HepG2 (cell line): ENCODE data around the gene MT4. TPM values are rescaled to one million over a fixed set of nuclear protein-coding genes. Genes with fewer than 3 reads are reported as not detected.

Experiments
- ELF4 ChIP-seq: sonication (generic); formaldehyde crosslinking; IDR thresholded peaks from 2 replicates; pipeline ENCODE4 v1.5.0; 2020; ENCODE audit warnings: missing genetic modification reagents, mild to moderate bottlenecking, moderate library complexity, borderline replicate concordance
- FOXM1 ChIP-seq: sonication (generic); formaldehyde crosslinking; IDR thresholded peaks from 2 replicates; pipeline ENCODE4 v1.5.0; 2020; ENCODE audit warnings: missing genetic modification reagents
- KLF12 ChIP-seq: sonication (generic); formaldehyde crosslinking; IDR thresholded peaks from 2 replicates; pipeline ENCODE4 v1.4.0; 2020; ENCODE audit warnings: missing genetic modification reagents, borderline replicate concordance
- LCORL ChIP-seq, 2 experiments: fragments of 450-650 bp in 1 of 2; sonication (generic) in 1 of 2; formaldehyde crosslinking in 1 of 2; IDR thresholded peaks; 2 replicates each; pipeline versions ENCODE4 v1.5.0 to v1.6.1; 2017 to 2020; ENCODE audit warnings: antibody characterized with exemption in 1 of 2, missing genetic modification reagents in 1 of 2
- MTF1 ChIP-seq: sonication (generic); formaldehyde crosslinking; IDR thresholded peaks from 2 replicates; pipeline ENCODE4 v1.5.0; 2020; ENCODE audit warnings: missing genetic modification reagents
- REXO4 ChIP-seq: sonication (generic); formaldehyde crosslinking; IDR thresholded peaks from 2 replicates; pipeline ENCODE4 v1.8.0; 2022; ENCODE audit warnings: missing genetic modification reagents, mild to moderate bottlenecking, borderline replicate concordance
- RXRB ChIP-seq: IDR thresholded peaks from 2 replicates; pipeline ENCODE4 v1.6.1; 2016; ENCODE audit warnings: borderline replicate concordance, missing genetic modification reagents, missing compliant biosample characterization
- SKI ChIP-seq: fragments of 450-650 bp; IDR thresholded peaks from one replicate; pipeline ENCODE4 v1.6.1; 2018; ENCODE audit warnings: mild to moderate bottlenecking; ENCODE audit not compliant: partially characterized antibody
- SOX6 ChIP-seq, 2 experiments: fragments of 450-650 bp in 1 of 2; sonication (generic) in 1 of 2; formaldehyde crosslinking in 1 of 2; IDR thresholded peaks; 2 replicates each; pipeline versions ENCODE4 v1.4.0 to v1.6.1; 2017 to 2020; ENCODE audit warnings: antibody characterized with exemption in 1 of 2, mild to moderate bottlenecking in 1 of 2, missing genetic modification reagents in 1 of 2
- TOE1 ChIP-seq: sonication (generic); formaldehyde crosslinking; IDR thresholded peaks from 2 replicates; pipeline ENCODE4 v1.4.0; 2020; ENCODE audit warnings: mild to moderate bottlenecking, missing genetic modification reagents
- ZNF282 ChIP-seq: fragments of 450-650 bp; IDR thresholded peaks from 2 replicates; pipeline ENCODE4 v1.6.1; 2018; ENCODE audit not compliant: partially characterized antibody
- ZNF605 ChIP-seq: sonication (generic); formaldehyde crosslinking; IDR thresholded peaks from 2 replicates; pipeline ENCODE4 v1.8.0; 2022; ENCODE audit warnings: mild to moderate bottlenecking, missing genetic modification reagents
- ZNF790 ChIP-seq: sonication (generic); formaldehyde crosslinking; IDR thresholded peaks from 2 replicates; pipeline ENCODE4 v1.8.0; 2022; ENCODE audit warnings: missing genetic modification reagents, mild to moderate bottlenecking, borderline replicate concordance
- polyA plus RNA-seq, 8 experiments: library from polyadenylated mRNA; depleted of rRNA in 3 of 8; stranded (reverse) in 7 of 8; unstranded in 1 of 8; fragments of >200 nt; fragmentation: Illumina TruSeq in 4 of 8; extraction: Trizol in 4 of 8; gene quantifications; 2 replicates each; pipeline versions ENCODE4 v1.2.1 to v1.2.3, GENCODE V29; 2011 to 2016; ENCODE audit warnings: low read depth in 4 of 8, missing spikeins in 1 of 8, mixed read lengths in 1 of 8; ENCODE audit not compliant: insufficient read depth in 1 of 8
- total RNA-seq, 5 experiments: library from RNA; depleted of rRNA; stranded (reverse); fragments of >200 nt; fragmentation: Illumina TruSeq; extraction: Trizol; gene quantifications; 2 replicates each; pipeline ENCODE4 v1.2.3, GENCODE V29; 2016; ENCODE audit warnings: low read depth in 1 of 5
- TF ChIP-seq, protein P1 (sequence below): sonication (generic); formaldehyde crosslinking; IDR thresholded peaks from 2 replicates; pipeline ENCODE4 v1.5.0; 2020; ENCODE audit warnings: mild to moderate bottlenecking, missing genetic modification reagents
- TF ChIP-seq, protein P2 (sequence below): sonication (generic); formaldehyde crosslinking; IDR thresholded peaks from 2 replicates; pipeline ENCODE4 v1.9.0; 2021; ENCODE audit warnings: mild to moderate bottlenecking, missing genetic modification reagents
- TF ChIP-seq, protein P3 (sequence below): sonication (generic); formaldehyde crosslinking; IDR thresholded peaks from 2 replicates; pipeline ENCODE4 v1.5.0; 2020; ENCODE audit warnings: missing genetic modification reagents
- TF ChIP-seq, protein P4 (sequence below): IDR thresholded peaks from 2 replicates; pipeline ENCODE4 v1.6.1; 2016; ENCODE audit warnings: missing genetic modification reagents, missing compliant biosample characterization

Gene MT4
- total and polyA plus RNA-seq, 2 of the 13 experiments (the other 11 are each of a cell fraction or from before 2014, with no cell fraction given): not detected

DNA sequence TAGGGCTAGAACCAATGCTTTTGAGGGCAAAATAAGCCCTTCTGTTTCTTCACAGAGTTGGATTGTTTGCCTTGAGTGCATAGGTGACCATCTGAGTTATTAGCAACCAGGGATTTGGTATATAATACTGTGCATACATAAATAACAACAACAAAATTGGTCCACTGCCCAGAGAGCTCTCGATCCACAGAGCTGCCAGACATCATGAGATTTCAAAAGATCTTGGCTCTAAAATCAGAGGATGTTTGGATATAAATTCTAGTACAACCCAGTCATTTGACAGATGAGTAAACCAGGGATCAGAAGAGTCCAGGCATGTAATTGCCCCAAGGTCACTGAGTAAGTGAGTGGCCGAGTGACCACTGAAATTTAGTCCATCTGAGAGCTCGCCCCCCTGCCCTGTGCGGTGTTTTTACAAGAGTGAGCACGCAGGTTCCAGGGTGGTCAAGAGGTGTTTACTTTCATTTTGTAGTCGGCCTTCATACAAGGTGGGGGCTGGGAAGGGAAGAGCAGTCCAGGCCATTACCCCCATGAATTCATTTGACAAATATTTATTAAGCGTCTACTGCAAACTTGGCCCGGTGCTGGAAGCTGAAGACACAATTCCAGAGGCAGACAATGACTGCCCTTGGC is 41.7 kb downstream of the MT4 start (continued):
- TF ChIP-seq ZNF282: no peak
- TF ChIP-seq RXRB (CRISPR knock-in tag): peak; percentile 73
- TF ChIP-seq SOX6 (IDR thresholded peaks at IDR 0.05): no peak
- TF ChIP-seq SOX6 (CRISPR knock-in tag; IDR thresholded peaks at IDR 0.05): peak; percentile 96
- 0 out of 2 replicates have a peak, but pooled peaks have one; percentile 6 for TF ChIP-seq ELF4 (CRISPR knock-in tag)
- TF ChIP-seq, protein P1, sequence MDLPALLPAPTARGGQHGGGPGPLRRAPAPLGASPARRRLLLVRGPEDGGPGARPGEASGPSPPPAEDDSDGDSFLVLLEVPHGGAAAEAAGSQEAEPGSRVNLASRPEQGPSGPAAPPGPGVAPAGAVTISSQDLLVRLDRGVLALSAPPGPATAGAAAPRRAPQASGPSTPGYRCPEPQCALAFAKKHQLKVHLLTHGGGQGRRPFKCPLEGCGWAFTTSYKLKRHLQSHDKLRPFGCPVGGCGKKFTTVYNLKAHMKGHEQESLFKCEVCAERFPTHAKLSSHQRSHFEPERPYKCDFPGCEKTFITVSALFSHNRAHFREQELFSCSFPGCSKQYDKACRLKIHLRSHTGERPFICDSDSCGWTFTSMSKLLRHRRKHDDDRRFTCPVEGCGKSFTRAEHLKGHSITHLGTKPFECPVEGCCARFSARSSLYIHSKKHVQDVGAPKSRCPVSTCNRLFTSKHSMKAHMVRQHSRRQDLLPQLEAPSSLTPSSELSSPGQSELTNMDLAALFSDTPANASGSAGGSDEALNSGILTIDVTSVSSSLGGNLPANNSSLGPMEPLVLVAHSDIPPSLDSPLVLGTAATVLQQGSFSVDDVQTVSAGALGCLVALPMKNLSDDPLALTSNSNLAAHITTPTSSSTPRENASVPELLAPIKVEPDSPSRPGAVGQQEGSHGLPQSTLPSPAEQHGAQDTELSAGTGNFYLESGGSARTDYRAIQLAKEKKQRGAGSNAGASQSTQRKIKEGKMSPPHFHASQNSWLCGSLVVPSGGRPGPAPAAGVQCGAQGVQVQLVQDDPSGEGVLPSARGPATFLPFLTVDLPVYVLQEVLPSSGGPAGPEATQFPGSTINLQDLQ: no peak
- no peak for TF ChIP-seq LCORL (IDR thresholded peaks at IDR 0.05)
- TF ChIP-seq LCORL (CRISPR knock-in tag; IDR thresholded peaks at IDR 0.05): peak; percentile 75
- no peak for TF ChIP-seq REXO4
- TF ChIP-seq, protein P2, sequence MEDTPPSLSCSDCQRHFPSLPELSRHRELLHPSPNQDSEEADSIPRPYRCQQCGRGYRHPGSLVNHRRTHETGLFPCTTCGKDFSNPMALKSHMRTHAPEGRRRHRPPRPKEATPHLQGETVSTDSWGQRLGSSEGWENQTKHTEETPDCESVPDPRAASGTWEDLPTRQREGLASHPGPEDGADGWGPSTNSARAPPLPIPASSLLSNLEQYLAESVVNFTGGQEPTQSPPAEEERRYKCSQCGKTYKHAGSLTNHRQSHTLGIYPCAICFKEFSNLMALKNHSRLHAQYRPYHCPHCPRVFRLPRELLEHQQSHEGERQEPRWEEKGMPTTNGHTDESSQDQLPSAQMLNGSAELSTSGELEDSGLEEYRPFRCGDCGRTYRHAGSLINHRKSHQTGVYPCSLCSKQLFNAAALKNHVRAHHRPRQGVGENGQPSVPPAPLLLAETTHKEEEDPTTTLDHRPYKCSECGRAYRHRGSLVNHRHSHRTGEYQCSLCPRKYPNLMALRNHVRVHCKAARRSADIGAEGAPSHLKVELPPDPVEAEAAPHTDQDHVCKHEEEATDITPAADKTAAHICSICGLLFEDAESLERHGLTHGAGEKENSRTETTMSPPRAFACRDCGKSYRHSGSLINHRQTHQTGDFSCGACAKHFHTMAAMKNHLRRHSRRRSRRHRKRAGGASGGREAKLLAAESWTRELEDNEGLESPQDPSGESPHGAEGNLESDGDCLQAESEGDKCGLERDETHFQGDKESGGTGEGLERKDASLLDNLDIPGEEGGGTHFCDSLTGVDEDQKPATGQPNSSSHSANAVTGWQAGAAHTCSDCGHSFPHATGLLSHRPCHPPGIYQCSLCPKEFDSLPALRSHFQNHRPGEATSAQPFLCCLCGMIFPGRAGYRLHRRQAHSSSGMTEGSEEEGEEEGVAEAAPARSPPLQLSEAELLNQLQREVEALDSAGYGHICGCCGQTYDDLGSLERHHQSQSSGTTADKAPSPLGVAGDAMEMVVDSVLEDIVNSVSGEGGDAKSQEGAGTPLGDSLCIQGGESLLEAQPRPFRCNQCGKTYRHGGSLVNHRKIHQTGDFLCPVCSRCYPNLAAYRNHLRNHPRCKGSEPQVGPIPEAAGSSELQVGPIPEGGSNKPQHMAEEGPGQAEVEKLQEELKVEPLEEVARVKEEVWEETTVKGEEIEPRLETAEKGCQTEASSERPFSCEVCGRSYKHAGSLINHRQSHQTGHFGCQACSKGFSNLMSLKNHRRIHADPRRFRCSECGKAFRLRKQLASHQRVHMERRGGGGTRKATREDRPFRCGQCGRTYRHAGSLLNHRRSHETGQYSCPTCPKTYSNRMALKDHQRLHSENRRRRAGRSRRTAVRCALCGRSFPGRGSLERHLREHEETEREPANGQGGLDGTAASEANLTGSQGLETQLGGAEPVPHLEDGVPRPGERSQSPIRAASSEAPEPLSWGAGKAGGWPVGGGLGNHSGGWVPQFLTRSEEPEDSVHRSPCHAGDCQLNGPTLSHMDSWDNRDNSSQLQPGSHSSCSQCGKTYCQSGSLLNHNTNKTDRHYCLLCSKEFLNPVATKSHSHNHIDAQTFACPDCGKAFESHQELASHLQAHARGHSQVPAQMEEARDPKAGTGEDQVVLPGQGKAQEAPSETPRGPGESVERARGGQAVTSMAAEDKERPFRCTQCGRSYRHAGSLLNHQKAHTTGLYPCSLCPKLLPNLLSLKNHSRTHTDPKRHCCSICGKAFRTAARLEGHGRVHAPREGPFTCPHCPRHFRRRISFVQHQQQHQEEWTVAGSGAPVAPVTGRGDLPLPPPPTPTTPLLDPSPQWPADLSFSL (CRISPR knock-in tag): no peak
- TF ChIP-seq MTF1 (CRISPR knock-in tag): no peak; the same call in 1 of the 2 replicates
- TF ChIP-seq, protein P3, sequence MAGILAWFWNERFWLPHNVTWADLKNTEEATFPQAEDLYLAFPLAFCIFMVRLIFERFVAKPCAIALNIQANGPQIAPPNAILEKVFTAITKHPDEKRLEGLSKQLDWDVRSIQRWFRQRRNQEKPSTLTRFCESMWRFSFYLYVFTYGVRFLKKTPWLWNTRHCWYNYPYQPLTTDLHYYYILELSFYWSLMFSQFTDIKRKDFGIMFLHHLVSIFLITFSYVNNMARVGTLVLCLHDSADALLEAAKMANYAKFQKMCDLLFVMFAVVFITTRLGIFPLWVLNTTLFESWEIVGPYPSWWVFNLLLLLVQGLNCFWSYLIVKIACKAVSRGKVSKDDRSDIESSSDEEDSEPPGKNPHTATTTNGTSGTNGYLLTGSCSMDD (CRISPR knock-in tag): no peak
- TF ChIP-seq FOXM1: no peak
- TF ChIP-seq ZNF790: 0 out of 2 replicates have a peak, but pooled peaks have one; percentile 2
- no peak for TF ChIP-seq TOE1 (CRISPR knock-in tag)
- TF ChIP-seq ZNF605 (CRISPR knock-in tag): peak; percentile 4; the same call in 1 of the 2 replicates
- TF ChIP-seq KLF12 (CRISPR knock-in tag): 0 out of 2 replicates have a peak, but pooled peaks have one; percentile 49
- peak; percentile 75 for TF ChIP-seq SKI
- TF ChIP-seq, protein P4, sequence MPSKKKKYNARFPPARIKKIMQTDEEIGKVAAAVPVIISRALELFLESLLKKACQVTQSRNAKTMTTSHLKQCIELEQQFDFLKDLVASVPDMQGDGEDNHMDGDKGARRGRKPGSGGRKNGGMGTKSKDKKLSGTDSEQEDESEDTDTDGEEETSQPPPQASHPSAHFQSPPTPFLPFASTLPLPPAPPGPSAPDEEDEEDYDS (CRISPR knock-in tag): no peak
